NCI-H1048 (cell line): ENCODE results near the gene SPACA4.

ENCODE experiments used
- DNase-seq: peaks from one replicate; lab custom pipeline; 2025; lab: John Stamatoyannopoulos, UW

Gene SPACA4

GRCh38 chr19:48651683-48652048, 45.1 kb downstream of the SPACA4 start:
- DNase-seq, result no peak

- DNase-seq, result no peak
Measured at GRCh38 chr19:48654299-48655059, 47.9 kb downstream of the SPACA4 start.

GRCh38 chr19:48656840-48657474, 50.4 kb downstream of the SPACA4 start:
- DNase-seq, result no peak
